Fibroblast of skin of scalp (primary cell): ENCODE data around the gene NUB1.

Experiments used
- DNase-seq: peaks from one replicate; pipeline ENCODE4 v3.0.0-alpha.2; 2013

NUB1 gene

GRCh38 chr7:151426441-151426903, 84.9 kb downstream of the NUB1 start:
- DNase-seq: peak; percentile 88

GRCh38 chr7:151426904-151427704, 85.5 kb downstream of the NUB1 start:
- DNase-seq: no peak

- DNase-seq: no peak
Measured at GRCh38 chr7:151427705-151428377, 86.2 kb downstream of the NUB1 start.
